ENCODE measurements around the gene TTC7B.
"Not testable (repeated sequence)": the region's sequence is repeated elsewhere in the genome, so short reads cannot be mapped to it uniquely, and the experiment has no call there.

The TTC7B gene

GRCh38 chr14:90846511-90846910 lies 30.3 kb upstream of the TTC7B start:
- Histone ChIP-seq H3K4me3 (ENCODE audit: low read depth, low read length, poor library complexity, severe bottlenecking) (no peak overlapping the region), H3K4me1 (ENCODE audit: insufficient read depth, low read length, severe bottlenecking) (no peaks in the 10 kb centered on the region), H3K27ac (ENCODE audit: low read depth, low read length, poor library complexity, severe bottlenecking) (no peak overlapping the region), H2AFZ (ENCODE audit: low read length) (no peak overlapping the region), H3K4me2 (ENCODE audit: low read length) (no peak overlapping the region), H3F3A (ENCODE audit: insufficient read depth, low read length) (no peaks in the 10 kb centered on the region), H3K9ac (ENCODE audit: low read length) (no peak overlapping the region), H3K27me3 (ENCODE audit: insufficient read depth, low read length) (no peaks in the 10 kb centered on the region), H4K20me1 (ENCODE audit: insufficient read depth, low read length) (no peaks in the 10 kb centered on the region), H3K79me2 (ENCODE audit: insufficient read depth, low read length) (no peaks in the 10 kb centered on the region), H3K9me3 (ENCODE audit: low read length) (no peaks in the 10 kb centered on the region), H3K36me3 (ENCODE audit: insufficient read depth, low read length) (no peaks in the 10 kb centered on the region), H3K9me2 (ENCODE audit: low read depth, low read length) (no peaks in the 10 kb centered on the region)
- TF ChIP-seq EZH2 (IDR thresholded peaks at IDR 0.05; ENCODE audit: borderline replicate concordance, low read length), result no peak
- TF ChIP-seq, protein P1, sequence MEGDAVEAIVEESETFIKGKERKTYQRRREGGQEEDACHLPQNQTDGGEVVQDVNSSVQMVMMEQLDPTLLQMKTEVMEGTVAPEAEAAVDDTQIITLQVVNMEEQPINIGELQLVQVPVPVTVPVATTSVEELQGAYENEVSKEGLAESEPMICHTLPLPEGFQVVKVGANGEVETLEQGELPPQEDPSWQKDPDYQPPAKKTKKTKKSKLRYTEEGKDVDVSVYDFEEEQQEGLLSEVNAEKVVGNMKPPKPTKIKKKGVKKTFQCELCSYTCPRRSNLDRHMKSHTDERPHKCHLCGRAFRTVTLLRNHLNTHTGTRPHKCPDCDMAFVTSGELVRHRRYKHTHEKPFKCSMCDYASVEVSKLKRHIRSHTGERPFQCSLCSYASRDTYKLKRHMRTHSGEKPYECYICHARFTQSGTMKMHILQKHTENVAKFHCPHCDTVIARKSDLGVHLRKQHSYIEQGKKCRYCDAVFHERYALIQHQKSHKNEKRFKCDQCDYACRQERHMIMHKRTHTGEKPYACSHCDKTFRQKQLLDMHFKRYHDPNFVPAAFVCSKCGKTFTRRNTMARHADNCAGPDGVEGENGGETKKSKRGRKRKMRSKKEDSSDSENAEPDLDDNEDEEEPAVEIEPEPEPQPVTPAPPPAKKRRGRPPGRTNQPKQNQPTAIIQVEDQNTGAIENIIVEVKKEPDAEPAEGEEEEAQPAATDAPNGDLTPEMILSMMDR (IDR thresholded peaks at IDR 0.05; ENCODE audit: low read length), result no peak

- H3K9ac ChIP-seq (ENCODE audit: low read length), result no peak overlapping the region
- H3K9me2 ChIP-seq (ENCODE audit: low read depth, low read length), result no peaks in the 10 kb centered on the region
- no peak overlapping the region for H3K27ac ChIP-seq (ENCODE audit: low read depth, low read length, poor library complexity, severe bottlenecking)
- H2AFZ ChIP-seq (ENCODE audit: low read length), result no peak overlapping the region
- no peak overlapping the region for H3K4me3 ChIP-seq (ENCODE audit: low read depth, low read length, poor library complexity, severe bottlenecking)
- H3K27me3 ChIP-seq (ENCODE audit: insufficient read depth, low read length), result no peaks in the 10 kb centered on the region
- H3K36me3 ChIP-seq (ENCODE audit: insufficient read depth, low read length), result no peaks in the 10 kb centered on the region
- no peaks in the 10 kb centered on the region for H3K9me3 ChIP-seq (ENCODE audit: low read length)
- no peaks in the 10 kb centered on the region for H3F3A ChIP-seq (ENCODE audit: insufficient read depth, low read length)
- no peaks in the 10 kb centered on the region for H3K79me2 ChIP-seq (ENCODE audit: insufficient read depth, low read length)
- TF ChIP-seq EZH2 (IDR thresholded peaks at IDR 0.05; ENCODE audit: borderline replicate concordance, low read length), result no peak
- TF ChIP-seq, protein P1 (IDR thresholded peaks at IDR 0.05; ENCODE audit: low read length), result no peak
- no peaks in the 10 kb centered on the region for H3K4me1 ChIP-seq (ENCODE audit: insufficient read depth, low read length, severe bottlenecking)
- no peaks in the 10 kb centered on the region for H4K20me1 ChIP-seq (ENCODE audit: insufficient read depth, low read length)
- H3K4me2 ChIP-seq (ENCODE audit: low read length), result no peak overlapping the region
These were observed 28.1 kb upstream of the TTC7B start for GRCh38 chr14:90844321-90844720.

- Histone ChIP-seq H3F3A (ENCODE audit: insufficient read depth, low read length) (no peaks in the 10 kb centered on the region), H3K79me2 (ENCODE audit: insufficient read depth, low read length) (no peaks in the 10 kb centered on the region), H3K9me2 (ENCODE audit: low read depth, low read length) (no peaks in the 10 kb centered on the region), H3K4me3 (ENCODE audit: low read depth, low read length, poor library complexity, severe bottlenecking) (no peak overlapping the region), H3K4me2 (ENCODE audit: low read length) (no peak overlapping the region), H4K20me1 (ENCODE audit: insufficient read depth, low read length) (no peaks in the 10 kb centered on the region), H3K9me3 (ENCODE audit: low read length) (no peaks in the 10 kb centered on the region), H3K4me1 (ENCODE audit: insufficient read depth, low read length, severe bottlenecking) (no peaks in the 10 kb centered on the region), H2AFZ (ENCODE audit: low read length) (no peak overlapping the region), H3K27me3 (ENCODE audit: insufficient read depth, low read length) (no peaks in the 10 kb centered on the region), H3K36me3 (ENCODE audit: insufficient read depth, low read length) (no peaks in the 10 kb centered on the region), H3K9ac (ENCODE audit: low read length) (no peak overlapping the region), H3K27ac (ENCODE audit: low read depth, low read length, poor library complexity, severe bottlenecking) (no peak overlapping the region)
- TF ChIP-seq EZH2 (IDR thresholded peaks at IDR 0.05; ENCODE audit: borderline replicate concordance, low read length), result no peak
- TF ChIP-seq, protein P1 (IDR thresholded peaks at IDR 0.05; ENCODE audit: low read length), result no peak
These were observed 26.5 kb upstream of the TTC7B start for GRCh38 chr14:90842726-90843125.

DNA sequence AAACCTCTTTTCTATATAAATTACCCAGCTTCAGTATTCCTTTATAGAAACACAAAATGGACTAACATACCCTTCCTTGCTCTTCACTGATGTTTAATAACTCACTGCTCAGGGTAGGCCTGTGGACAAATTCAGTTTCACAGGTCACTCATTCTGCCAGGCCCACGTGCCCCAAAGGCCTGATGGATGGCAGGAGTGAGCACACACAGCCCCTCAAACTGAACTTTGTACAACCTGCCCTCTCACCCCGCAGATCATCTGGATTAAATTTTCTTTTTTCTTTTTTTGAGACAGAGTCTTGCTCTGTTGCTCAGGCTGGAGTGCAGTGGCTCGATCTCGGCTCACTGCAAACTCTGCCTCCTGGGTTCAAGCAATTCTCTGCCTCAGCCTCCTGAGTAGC lies 24.4 kb upstream of the TTC7B start:
- H2AFZ ChIP-seq (ENCODE audit: low read length); H3K4me2 ChIP-seq (ENCODE audit: low read length); H3K79me2 ChIP-seq (ENCODE audit: insufficient read depth, low read length); H3K4me1 ChIP-seq (ENCODE audit: insufficient read depth, low read length, severe bottlenecking); H3K9me2 ChIP-seq (ENCODE audit: low read depth, low read length); H3K27me3 ChIP-seq (ENCODE audit: insufficient read depth, low read length); H3K36me3 ChIP-seq (ENCODE audit: insufficient read depth, low read length); H3K4me3 ChIP-seq (ENCODE audit: low read depth, low read length, poor library complexity, severe bottlenecking); H3K27ac ChIP-seq (ENCODE audit: low read depth, low read length, poor library complexity, severe bottlenecking); H3F3A ChIP-seq (ENCODE audit: insufficient read depth, low read length); H3K9ac ChIP-seq (ENCODE audit: low read length); H3K9me3 ChIP-seq (ENCODE audit: low read length); H4K20me1 ChIP-seq (ENCODE audit: insufficient read depth, low read length): not testable (repeated sequence)
